ENCODE results near the gene NR1D2. TPM values are rescaled to one million over a fixed set of nuclear protein-coding genes. Genes with fewer than 3 reads are reported as not detected.

Gene NR1D2
- total RNA-seq, 2 donors from 2014 or later = 13.0 to 14.5 TPM

DNA sequence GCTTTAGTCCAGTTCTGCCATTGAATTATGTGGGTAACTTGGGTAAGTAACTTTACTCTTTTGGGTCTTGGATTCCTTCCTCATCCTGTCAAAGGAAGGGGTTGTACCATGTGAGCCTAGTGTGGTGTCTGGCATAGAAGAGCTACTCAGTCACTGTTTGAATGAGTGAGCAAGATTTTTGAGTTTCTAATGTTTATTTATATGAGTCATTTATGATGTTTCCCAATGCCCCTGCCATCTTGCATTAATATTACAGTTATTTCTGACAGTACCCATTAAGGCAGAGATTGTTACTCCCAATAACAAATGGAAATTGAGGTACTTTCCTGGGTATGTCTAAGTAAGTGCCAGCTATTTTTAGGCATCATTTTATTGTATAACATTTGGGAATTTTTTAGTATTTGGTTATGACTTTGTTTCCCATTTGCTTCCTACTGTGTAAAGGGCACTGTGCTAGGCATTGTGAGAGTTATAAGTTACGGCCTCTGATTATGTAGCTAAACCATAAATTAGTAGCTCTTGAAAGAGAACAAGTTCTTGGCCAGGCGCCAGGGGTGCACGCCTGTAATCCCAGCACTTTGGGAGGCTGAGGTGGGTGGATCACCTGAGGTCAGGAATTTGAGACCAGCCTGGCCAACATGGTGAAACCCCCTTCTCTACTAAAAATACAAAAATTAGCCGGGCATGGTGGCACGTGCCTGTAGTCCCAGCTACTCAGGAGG is 23.5 kb downstream of the NR1D2 start:
- peaks cover 0 to 5% of the 10 kb centered on the region in 2 donors for H3K36me3 ChIP-seq (replicated peaks in 1 of 2; ENCODE audit: insufficient read depth in 1 of 2, low read depth in 2 of 2)
- intact Hi-C loops (cut with DNase I) = no loop called here
- H3K4me1 ChIP-seq = no peaks in the 10 kb centered on the region
- 80 to 82% methylated on average over 5 of the region's 5 CpGs for WGBS, 2 donors
- DNase-seq (peak in 1 of 4 donors; percentile 22), ATAC-seq (no peak)
- TF ChIP-seq, protein P1, sequence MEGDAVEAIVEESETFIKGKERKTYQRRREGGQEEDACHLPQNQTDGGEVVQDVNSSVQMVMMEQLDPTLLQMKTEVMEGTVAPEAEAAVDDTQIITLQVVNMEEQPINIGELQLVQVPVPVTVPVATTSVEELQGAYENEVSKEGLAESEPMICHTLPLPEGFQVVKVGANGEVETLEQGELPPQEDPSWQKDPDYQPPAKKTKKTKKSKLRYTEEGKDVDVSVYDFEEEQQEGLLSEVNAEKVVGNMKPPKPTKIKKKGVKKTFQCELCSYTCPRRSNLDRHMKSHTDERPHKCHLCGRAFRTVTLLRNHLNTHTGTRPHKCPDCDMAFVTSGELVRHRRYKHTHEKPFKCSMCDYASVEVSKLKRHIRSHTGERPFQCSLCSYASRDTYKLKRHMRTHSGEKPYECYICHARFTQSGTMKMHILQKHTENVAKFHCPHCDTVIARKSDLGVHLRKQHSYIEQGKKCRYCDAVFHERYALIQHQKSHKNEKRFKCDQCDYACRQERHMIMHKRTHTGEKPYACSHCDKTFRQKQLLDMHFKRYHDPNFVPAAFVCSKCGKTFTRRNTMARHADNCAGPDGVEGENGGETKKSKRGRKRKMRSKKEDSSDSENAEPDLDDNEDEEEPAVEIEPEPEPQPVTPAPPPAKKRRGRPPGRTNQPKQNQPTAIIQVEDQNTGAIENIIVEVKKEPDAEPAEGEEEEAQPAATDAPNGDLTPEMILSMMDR (IDR thresholded peaks at IDR 0.05) = no peak
- no peak for TF ChIP-seq POLR2A (IDR thresholded peaks at IDR 0.05)
- H3K27ac ChIP-seq = no peak overlapping the region
- H3K9me3 ChIP-seq = no peaks in the 10 kb centered on the region
- H3K4me3 ChIP-seq = no peak overlapping the region
- H3K27me3 ChIP-seq = no peaks in the 10 kb centered on the region

DNA sequence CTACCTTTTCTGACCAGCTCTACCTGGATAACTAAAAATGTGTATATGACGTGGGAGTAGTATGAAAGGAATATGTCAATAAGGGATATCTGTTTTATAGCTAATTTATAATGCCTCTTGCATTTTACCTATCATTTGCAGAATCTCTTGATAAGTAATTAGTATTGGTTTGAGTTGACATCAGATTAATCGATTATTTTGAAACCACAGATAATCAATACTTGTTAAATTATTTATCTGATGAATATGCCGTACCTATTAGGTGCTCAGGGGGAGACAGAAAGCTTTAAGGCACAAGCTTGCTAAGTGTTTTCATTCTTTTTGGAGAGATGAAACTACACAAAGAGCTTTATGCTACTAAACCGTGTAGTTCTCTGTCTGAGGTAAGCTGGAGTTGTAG is 24.3 kb downstream of the NR1D2 start:
- Histone ChIP-seq H3K27ac (no peak overlapping the region), H3K27me3 (no peaks in the 10 kb centered on the region), H3K9me3 (no peaks in the 10 kb centered on the region), H3K4me1 (no peaks in the 10 kb centered on the region), H3K4me3 (no peak overlapping the region), H3K36me3 (replicated peaks in 1 of 2; ENCODE audit: insufficient read depth in 1 of 2, low read depth in 2 of 2) (peaks cover 0 to 5% of the 10 kb centered on the region in 2 donors)
- TF ChIP-seq, protein P1 (IDR thresholded peaks at IDR 0.05) = no peak
- no peak for TF ChIP-seq POLR2A (IDR thresholded peaks at IDR 0.05)
- ATAC-seq (no peak), DNase-seq (no peak)
- intact Hi-C loops (cut with DNase I) = no loop called here
- WGBS, 2 donors = 84 to 87% methylated on average over 4 of the region's 4 CpGs

DNA sequence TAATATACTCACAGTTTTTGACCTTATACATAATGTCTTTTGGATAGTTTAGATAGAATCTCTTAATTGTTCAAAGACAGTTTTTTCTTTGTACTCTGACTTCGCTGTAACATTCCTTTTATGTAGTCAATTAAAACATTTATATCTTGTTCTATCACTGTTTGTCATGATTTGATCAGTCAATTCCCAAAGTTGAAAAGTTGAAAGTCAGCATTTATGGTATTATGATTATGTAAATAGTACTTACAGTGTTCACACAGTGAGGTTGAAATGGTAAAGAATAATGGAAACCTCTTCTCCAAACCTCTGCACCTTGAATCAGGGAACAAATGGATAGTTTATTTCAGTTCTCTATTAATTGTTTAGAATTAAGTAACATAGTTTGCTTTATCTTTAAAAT is 26.6 kb downstream of the NR1D2 start:
- Histone ChIP-seq H3K4me3 (no peak overlapping the region), H3K27ac (no peak overlapping the region), H3K27me3 (no peaks in the 10 kb centered on the region), H3K4me1 (no peaks in the 10 kb centered on the region), H3K36me3 (replicated peaks in 1 of 2; ENCODE audit: insufficient read depth in 1 of 2, low read depth in 2 of 2) (peaks cover 0 to 2% of the 10 kb centered on the region in 2 donors), H3K9me3 (no peaks in the 10 kb centered on the region)
- WGBS, 2 donors = 98 to 100% methylated on average over 1 of the region's 1 CpG
- no peak for TF ChIP-seq POLR2A (IDR thresholded peaks at IDR 0.05)
- TF ChIP-seq, protein P1 (IDR thresholded peaks at IDR 0.05) = no peak
- no peak for DNase-seq
- intact Hi-C loops (cut with DNase I) = no loop called here
- no peak for ATAC-seq

DNA sequence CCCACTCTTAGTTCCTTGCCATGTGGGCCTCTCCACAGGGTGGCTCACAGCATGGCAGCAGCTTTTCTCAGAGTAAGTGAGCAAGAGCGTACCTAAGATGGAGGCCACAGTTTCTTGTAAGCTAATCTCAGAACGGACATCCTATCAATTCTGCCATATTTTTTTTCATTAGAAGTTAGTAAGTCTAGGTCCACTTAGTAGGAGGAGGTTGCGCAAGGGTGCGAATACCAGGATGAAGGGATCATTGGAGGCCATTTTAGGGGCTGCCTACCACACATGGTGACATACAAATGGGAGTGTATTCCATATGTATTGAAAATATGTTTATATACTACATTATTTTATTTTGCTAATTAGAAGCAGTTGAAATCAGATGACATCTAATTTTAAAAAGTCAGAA is 31.5 kb downstream of the NR1D2 start:
- peaks cover 0 to 4% of the 10 kb centered on the region in 2 donors for H3K36me3 ChIP-seq (replicated peaks in 1 of 2; ENCODE audit: insufficient read depth in 1 of 2, low read depth in 2 of 2)
- 85 to 95% methylated on average over 4 of the region's 4 CpGs for WGBS, 2 donors
- H3K27ac ChIP-seq = no peak overlapping the region
- DNase-seq (no peak), ATAC-seq (no peak)
- TF ChIP-seq, protein P1 (IDR thresholded peaks at IDR 0.05) = no peak
- TF ChIP-seq POLR2A (IDR thresholded peaks at IDR 0.05) = no peak
- H3K4me3 ChIP-seq = no peak overlapping the region
- H3K4me1 ChIP-seq = no peaks in the 10 kb centered on the region
- H3K9me3 ChIP-seq = no peaks in the 10 kb centered on the region
- intact Hi-C loops (cut with DNase I) = no loop called here
- H3K27me3 ChIP-seq = no peaks in the 10 kb centered on the region

DNA sequence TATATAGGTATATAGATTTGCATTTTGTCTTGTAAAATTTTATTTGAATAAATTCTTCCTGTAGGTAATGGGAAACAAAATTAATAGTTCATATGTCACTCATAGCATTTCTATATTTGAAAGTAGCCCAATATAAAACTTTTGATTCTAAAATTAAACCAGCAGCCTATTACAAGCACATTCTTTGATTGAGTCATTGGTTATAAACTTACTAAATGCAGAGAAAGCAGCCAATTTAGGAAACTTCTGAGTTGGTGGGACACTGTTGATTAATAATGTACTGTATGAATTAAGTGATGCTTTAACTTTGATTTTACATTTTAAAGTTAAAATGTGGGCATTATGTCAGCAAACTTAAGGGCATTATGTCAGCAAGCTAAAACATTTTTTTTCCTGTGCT is 34.5 kb downstream of the NR1D2 start:
- intact Hi-C loops (cut with DNase I) = no loop called here
- H3K4me3 ChIP-seq = no peak overlapping the region
- DNase-seq (no peak), ATAC-seq (no peak)
- no peaks in the 10 kb centered on the region for H3K4me1 ChIP-seq
- H3K27ac ChIP-seq = no peak overlapping the region
- TF ChIP-seq POLR2A (IDR thresholded peaks at IDR 0.05) = no peak
- TF ChIP-seq, protein P1 (IDR thresholded peaks at IDR 0.05) = no peak
- no peaks in the 10 kb centered on the region for H3K27me3 ChIP-seq
- peaks cover 0 to 4% of the 10 kb centered on the region in 2 donors for H3K36me3 ChIP-seq (replicated peaks in 1 of 2; ENCODE audit: insufficient read depth in 1 of 2, low read depth in 2 of 2)
- H3K9me3 ChIP-seq = no peaks in the 10 kb centered on the region
